Measurements from ENCODE around the gene SERPINI1. TPM values are rescaled to one million over a fixed set of nuclear protein-coding genes. Genes with fewer than 3 reads are reported as not detected.
A peak's percentile ranks its signal among the peaks of the same experiment; 100 is the strongest.

The SERPINI1 gene
- total and polyA plus RNA-seq, 9 of the 15 experiments (the other 6 are each of a cell fraction or from before 2014, with no cell fraction given), result 1.6 to 9.9 (median 3.5) TPM

GRCh38 chr3:167735233-167736138 lies at the start of gene SERPINI1 (continued):
- TF ChIP-seq ZNF740 (CRISPR knock-in tag; IDR thresholded peaks at IDR 0.05), result peak; percentile 68
- TF ChIP-seq ZNF740 (tag; IDR thresholded peaks at IDR 0.05), result no peak
- no peak for TF ChIP-seq FOXK1 (CRISPR knock-in tag; IDR thresholded peaks at IDR 0.05; ENCODE audit: borderline replicate concordance)
- TF ChIP-seq POLR2G (IDR thresholded peaks at IDR 0.05; ENCODE audit: low read depth, low read length), result peak; percentile 59; the same call in 1 of the 2 replicates
- no peak for TF ChIP-seq DMBX1 (CRISPR knock-in tag; IDR thresholded peaks at IDR 0.05; ENCODE audit: borderline replicate concordance)
- TF ChIP-seq TARDBP (IDR thresholded peaks at IDR 0.05), result no peak
- TF ChIP-seq JUND (IDR thresholded peaks at IDR 0.05; ENCODE audit: borderline replicate concordance, low read depth, low read length), result peak; percentile 19; the same call in 1 of the 2 replicates
- no peak; the same call in 2 of the 3 replicates for TF ChIP-seq JUND (tag; IDR thresholded peaks at IDR 0.05; ENCODE audit: borderline replicate concordance, low read depth, low read length)
- no peak for TF ChIP-seq RBM14 (IDR thresholded peaks at IDR 0.05; ENCODE audit: borderline replicate concordance, insufficient read depth, low read depth, low read length)
- TF ChIP-seq ETV5 (CRISPR knock-in tag; IDR thresholded peaks at IDR 0.05; ENCODE audit: low read depth), result peak; percentile 65
- TF ChIP-seq KHSRP (IDR thresholded peaks at IDR 0.05), result no peak
- no peak for TF ChIP-seq L3MBTL2 (IDR thresholded peaks at IDR 0.05)
- TF ChIP-seq, protein P1, sequence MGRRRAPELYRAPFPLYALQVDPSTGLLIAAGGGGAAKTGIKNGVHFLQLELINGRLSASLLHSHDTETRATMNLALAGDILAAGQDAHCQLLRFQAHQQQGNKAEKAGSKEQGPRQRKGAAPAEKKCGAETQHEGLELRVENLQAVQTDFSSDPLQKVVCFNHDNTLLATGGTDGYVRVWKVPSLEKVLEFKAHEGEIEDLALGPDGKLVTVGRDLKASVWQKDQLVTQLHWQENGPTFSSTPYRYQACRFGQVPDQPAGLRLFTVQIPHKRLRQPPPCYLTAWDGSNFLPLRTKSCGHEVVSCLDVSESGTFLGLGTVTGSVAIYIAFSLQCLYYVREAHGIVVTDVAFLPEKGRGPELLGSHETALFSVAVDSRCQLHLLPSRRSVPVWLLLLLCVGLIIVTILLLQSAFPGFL (CRISPR knock-in tag; IDR thresholded peaks at IDR 0.05), result no peak
- TF ChIP-seq SMAD1 (IDR thresholded peaks at IDR 0.05; ENCODE audit: low read depth, low read length, partially characterized antibody), result no peak
- no peak for TF ChIP-seq PHF21A (IDR thresholded peaks at IDR 0.05; ENCODE audit: borderline replicate concordance, low read depth)
- TF ChIP-seq ESRRB (CRISPR knock-in tag; IDR thresholded peaks at IDR 0.05; ENCODE audit: borderline replicate concordance), result no peak
- no peak for TF ChIP-seq NR2F6 (CRISPR knock-in tag; IDR thresholded peaks at IDR 0.05)
- TF ChIP-seq ZNF324 (CRISPR knock-in tag; IDR thresholded peaks at IDR 0.05), result no peak
- TF ChIP-seq ZNF121 (CRISPR knock-in tag; conservative IDR thresholded peaks at IDR 0.05), result no peak
- no peak for TF ChIP-seq ZNF707 (CRISPR knock-in tag; conservative IDR thresholded peaks at IDR 0.05)
- TF ChIP-seq CCAR2 (IDR thresholded peaks at IDR 0.05; ENCODE audit: low read depth, low read length), result no peak
- no peak for TF ChIP-seq PTRF (tag; IDR thresholded peaks at IDR 0.05)
- TF ChIP-seq JUNB (CRISPR knock-in tag; conservative IDR thresholded peaks at IDR 0.05), result no peak
- no peak for TF ChIP-seq ZNF12 (CRISPR knock-in tag; IDR thresholded peaks at IDR 0.05)
- TF ChIP-seq PHF20 (IDR thresholded peaks at IDR 0.05; ENCODE audit: partially characterized antibody), result no peak
- TF ChIP-seq FOXO4 (CRISPR knock-in tag; IDR thresholded peaks at IDR 0.05), result no peak
- no peak for TF ChIP-seq ERF (CRISPR knock-in tag; IDR thresholded peaks at IDR 0.05)

Data from K562 (cell line).